Keratinocyte (primary cell): Measurements from ENCODE around the gene CEP295NL. TPM values are rescaled to one million over a fixed set of nuclear protein-coding genes. Genes with fewer than 3 reads are reported as not detected.

Experiments
- DNase-seq: peaks from one replicate; pipeline ENCODE4 v3.0.0-alpha.2; 2011; ENCODE audit warnings: low read depth, missing footprints, low spot score
- FAIRE-seq: peaks from 2 replicates; lab custom pipeline; 2011; peaks lifted over from hg19 to GRCh38; lab: Jason Lieb, UNC
- H2AFZ ChIP-seq: 2 replicates; pipeline ENCODE4 v1.6.0; 2012; ENCODE audit warnings: low read length, control low read depth, inconsistent platforms; ENCODE audit not compliant: control insufficient read depth
- H3K27ac ChIP-seq: 2 replicates; pipeline ENCODE4 v1.5.1; 2011; ENCODE audit warnings: low read length; ENCODE audit not compliant: control insufficient read depth, insufficient read depth
- H3K27me3 ChIP-seq: 3 replicates; pipeline ENCODE4 v1.6.0; 2011; ENCODE audit warnings: low read length; ENCODE audit not compliant: control insufficient read depth, insufficient read depth; ENCODE audit errors: extremely low read depth
- H3K36me3 ChIP-seq, 2 experiments: 2 replicates in 1 of 2; 3 replicates in 1 of 2; pipeline ENCODE4 v1.5.1; 2011; ENCODE audit warnings: low read length in 2 of 2, mild to moderate bottlenecking in 1 of 2; ENCODE audit not compliant: control insufficient read depth in 2 of 2, insufficient read depth in 2 of 2; ENCODE audit errors: extremely low read depth in 1 of 2
- H3K4me1 ChIP-seq: 3 replicates; pipeline ENCODE4 v1.5.1; 2011; ENCODE audit warnings: low read length; ENCODE audit not compliant: control insufficient read depth, insufficient read depth; ENCODE audit errors: extremely low read depth
- H3K4me2 ChIP-seq: 3 replicates; pipeline ENCODE4 v1.6.0; 2011; ENCODE audit warnings: low read depth, low read length; ENCODE audit not compliant: control insufficient read depth, insufficient read depth; ENCODE audit errors: extremely low read depth
- H3K4me3 ChIP-seq, 3 experiments: fragments of 200-600 bp in 1 of 3; sonication (generic) in 1 of 3; 2 replicates in 2 of 3; 3 replicates in 1 of 3; pipeline ENCODE4 v1.5.1; 2011 to 2016; ENCODE audit warnings: low read length in 3 of 3, mild to moderate bottlenecking in 3 of 3, control low read depth in 2 of 3, inconsistent platforms in 1 of 3, low read depth in 1 of 3, mixed read lengths in 1 of 3, mixed run types in 1 of 3, moderate library complexity in 1 of 3; ENCODE audit not compliant: control insufficient read depth in 2 of 3, insufficient read depth in 2 of 3; ENCODE audit errors: extremely low read depth in 1 of 3
- H3K79me2 ChIP-seq: 2 replicates; pipeline ENCODE4 v1.6.0; 2012; ENCODE audit warnings: low read length; ENCODE audit not compliant: control insufficient read depth, insufficient read depth
- H3K9ac ChIP-seq: 3 replicates; pipeline ENCODE4 v1.6.0; 2011; ENCODE audit warnings: low read length; ENCODE audit not compliant: control insufficient read depth, insufficient read depth; ENCODE audit errors: extremely low read depth
- H3K9me1 ChIP-seq: 3 replicates; pipeline ENCODE4 v1.6.0; 2011; ENCODE audit warnings: low read length; ENCODE audit not compliant: control insufficient read depth, insufficient read depth; ENCODE audit errors: extremely low read depth
- H3K9me3 ChIP-seq: 2 replicates; pipeline ENCODE4 v1.5.1; 2012; ENCODE audit warnings: low read depth, low read length; ENCODE audit not compliant: control insufficient read depth
- H4K20me1 ChIP-seq: 3 replicates; pipeline ENCODE4 v1.6.0; 2011; ENCODE audit warnings: low read length; ENCODE audit not compliant: control insufficient read depth, insufficient read depth; ENCODE audit errors: extremely low read depth
- CTCF ChIP-seq, 3 experiments: IDR thresholded peaks in 1 of 3; conservative IDR thresholded peaks in 1 of 3; optimal IDR thresholded peaks in 1 of 3; 2 replicates in 2 of 3; 3 replicates in 1 of 3; pipeline versions ENCODE3 to v1.5.1; 2011; ENCODE audit warnings: low read length in 3 of 3, mild to moderate bottlenecking in 3 of 3, moderate library complexity in 2 of 3, control low read depth in 1 of 3, inconsistent platforms in 1 of 3; ENCODE audit not compliant: insufficient read depth in 2 of 3; ENCODE audit errors: extremely low read depth in 1 of 3
- EZH2 ChIP-seq: IDR thresholded peaks from one replicate; pipeline ENCODE4 v1.6.1; 2012; ENCODE audit warnings: inconsistent platforms, mild to moderate bottlenecking, low read length, moderate library complexity
- dilution Hi-C: fragments of 300-500 bp; cut with MboI; formaldehyde crosslinking; loops from one replicate; pipeline ENCODE4 v1.7.0; 2020; ENCODE audit warnings: low sequenced_read_pairs; ENCODE audit not compliant: extremely low pct_ligation_motif_present
- polyA plus RNA-seq, 5 experiments: library from polyadenylated mRNA; depleted of rRNA in 3 of 5; stranded (reverse) in 3 of 5; stranded (forward) in 1 of 5; unstranded in 1 of 5; fragments of >200 nt; gene quantifications; 1 replicate in 1 of 5; 2 replicates in 3 of 5; 3 replicates in 1 of 5; pipeline versions ENCODE4 v1.2.1 to v1.2.3, GENCODE V29; 2011 to 2012; ENCODE audit warnings: missing spikeins in 2 of 5, low read depth in 1 of 5, low replicate concordance in 1 of 5

The CEP295NL gene
- polyA plus RNA-seq, 1 donor (not counting 4 experiments of a cell fraction or from before 2014, with no cell fraction given): not detected

GRCh38 chr17:78876094-78876597 lies 26.9 kb downstream of the CEP295NL start:
- Histone ChIP-seq H2AFZ (no peak overlapping the region), H3K4me1 (no peaks in the 10 kb centered on the region), H3K36me3 (no peaks in the 10 kb centered on the region), H3K9ac (no peak overlapping the region), H3K9me1 (no peaks in the 10 kb centered on the region), H3K9me3 (no peaks in the 10 kb centered on the region), H4K20me1 (no peaks in the 10 kb centered on the region), H3K27me3 (no peaks in the 10 kb centered on the region), H3K4me2 (no peak overlapping the region), H3K27ac (no peak overlapping the region), H3K4me3 (no peak overlapping the region), H3K79me2 (no peaks in the 10 kb centered on the region)
- dilution Hi-C loops: no loop called here
- TF ChIP-seq CTCF (optimal IDR thresholded peaks at IDR 0.05 in 1 of 3, IDR thresholded peaks at IDR 0.05 in 1 of 3, conservative IDR thresholded peaks at IDR 0.05 in 1 of 3; ENCODE audit: extremely low read depth in 1 of 3, insufficient read depth in 2 of 3, low read length in 3 of 3) (no peak), EZH2 (no peak)
- DNase-seq (no peak), FAIRE-seq (no peak)

GRCh38 chr17:78875363-78876093 lies 27.5 kb downstream of the CEP295NL start:
- Histone ChIP-seq H4K20me1 (no peaks in the 10 kb centered on the region), H3K36me3 (no peaks in the 10 kb centered on the region), H3K27me3 (no peaks in the 10 kb centered on the region), H3K27ac (no peak overlapping the region), H2AFZ (no peak overlapping the region), H3K4me3 (no peak overlapping the region), H3K9ac (no peak overlapping the region), H3K4me1 (no peaks in the 10 kb centered on the region), H3K9me3 (no peaks in the 10 kb centered on the region), H3K79me2 (no peaks in the 10 kb centered on the region), H3K4me2 (no peak overlapping the region), H3K9me1 (no peaks in the 10 kb centered on the region)
- dilution Hi-C loops: no loop called here
- DNase-seq: no peak
- TF ChIP-seq EZH2 (no peak), CTCF (optimal IDR thresholded peaks at IDR 0.05 in 1 of 3, IDR thresholded peaks at IDR 0.05 in 1 of 3, conservative IDR thresholded peaks at IDR 0.05 in 1 of 3; ENCODE audit: extremely low read depth in 1 of 3, insufficient read depth in 2 of 3, low read length in 3 of 3) (no peak)
- no peak for FAIRE-seq
